ENCODE results near the gene PTGIS. TPM values are rescaled to one million over a fixed set of nuclear protein-coding genes. Genes with fewer than 3 reads are reported as not detected.

PTGIS gene
- total RNA-seq, 1 donor from 2014 or later, result not detected

DNA sequence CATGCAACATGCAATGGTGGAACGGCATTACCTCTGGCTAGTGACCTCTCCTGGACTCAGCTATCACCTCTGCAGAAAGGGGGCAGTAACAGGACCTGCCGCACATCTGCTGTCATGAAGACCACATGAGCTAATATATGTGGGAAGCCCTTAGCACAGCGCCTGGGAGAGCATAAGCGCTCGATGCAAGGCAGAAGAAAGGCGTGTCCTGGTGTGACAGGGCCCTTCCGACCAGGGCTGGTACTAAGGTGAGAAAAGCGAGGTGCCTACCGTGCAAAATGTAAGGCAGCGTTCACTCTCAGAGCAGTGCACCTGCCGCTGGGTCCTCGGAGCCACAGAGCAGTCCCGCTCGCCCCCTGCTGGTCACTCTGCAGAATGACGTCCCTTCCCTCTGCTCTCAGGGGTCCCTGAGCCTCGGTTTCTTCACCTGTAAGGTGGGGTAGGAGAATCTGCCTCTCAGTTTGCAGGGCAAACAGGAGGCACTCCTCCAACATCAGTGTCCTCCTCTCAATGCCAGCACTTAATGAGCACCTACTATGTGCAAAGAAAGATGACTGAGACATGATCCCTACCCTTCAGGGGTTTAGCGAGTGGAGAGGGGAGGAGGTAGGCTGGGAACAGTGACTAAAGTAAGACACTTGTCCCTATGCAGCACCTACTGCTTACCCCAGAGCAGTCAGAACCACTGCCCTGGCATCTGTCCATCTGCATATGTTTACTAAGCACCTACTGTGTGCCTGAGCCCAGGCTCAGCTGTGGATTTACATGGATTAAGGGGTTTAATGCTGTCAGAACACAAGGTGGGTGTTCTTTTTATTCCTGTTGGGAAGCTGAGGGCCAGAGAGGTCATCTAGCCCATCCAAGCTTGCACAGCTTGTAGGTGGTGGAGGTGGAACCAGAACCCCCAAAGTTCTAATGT, 41.1 kb upstream of the PTGIS start:
- POLR2A ChIA-PET, result interaction anchor here (1.3 kb wide), 1 partner anchor 237 kb away, joined by 3 read pairs; no protein-coding TSS in a partner anchor
- intact Hi-C loops (cut with micrococcal nuclease), result loop anchor here (1.0 kb wide), 2 partner anchors 68 to 275 kb away; no protein-coding TSS in a partner anchor
- DNase-seq (peak; percentile 63), ATAC-seq (ENCODE audit: low read depth) (peak; percentile 80)
- H3K36me3 Mint-ChIP-seq (ENCODE audit: low read depth), result no peaks in the 10 kb centered on the region
- TF ChIP-seq, protein P1, sequence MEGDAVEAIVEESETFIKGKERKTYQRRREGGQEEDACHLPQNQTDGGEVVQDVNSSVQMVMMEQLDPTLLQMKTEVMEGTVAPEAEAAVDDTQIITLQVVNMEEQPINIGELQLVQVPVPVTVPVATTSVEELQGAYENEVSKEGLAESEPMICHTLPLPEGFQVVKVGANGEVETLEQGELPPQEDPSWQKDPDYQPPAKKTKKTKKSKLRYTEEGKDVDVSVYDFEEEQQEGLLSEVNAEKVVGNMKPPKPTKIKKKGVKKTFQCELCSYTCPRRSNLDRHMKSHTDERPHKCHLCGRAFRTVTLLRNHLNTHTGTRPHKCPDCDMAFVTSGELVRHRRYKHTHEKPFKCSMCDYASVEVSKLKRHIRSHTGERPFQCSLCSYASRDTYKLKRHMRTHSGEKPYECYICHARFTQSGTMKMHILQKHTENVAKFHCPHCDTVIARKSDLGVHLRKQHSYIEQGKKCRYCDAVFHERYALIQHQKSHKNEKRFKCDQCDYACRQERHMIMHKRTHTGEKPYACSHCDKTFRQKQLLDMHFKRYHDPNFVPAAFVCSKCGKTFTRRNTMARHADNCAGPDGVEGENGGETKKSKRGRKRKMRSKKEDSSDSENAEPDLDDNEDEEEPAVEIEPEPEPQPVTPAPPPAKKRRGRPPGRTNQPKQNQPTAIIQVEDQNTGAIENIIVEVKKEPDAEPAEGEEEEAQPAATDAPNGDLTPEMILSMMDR (IDR thresholded peaks at IDR 0.05), result peak; percentile 78
- peak overlapping the region; percentile 46 for H3K27ac Mint-ChIP-seq
- peak overlapping the region; percentile 7 for H3K4me3 Mint-ChIP-seq
- H3K27me3 Mint-ChIP-seq, result peaks cover 17% of the 10 kb centered on the region
- H3K4me1 Mint-ChIP-seq, result peaks cover 19% of the 10 kb centered on the region
- CTCF ChIA-PET, result interaction anchor here (0.6 to 5.9 kb wide), 27 partner anchors 12 to 284 kb away, joined by 3 to 85 read pairs (median 5); partner anchors contain the start of gene B4GALT5
- H3K9me3 Mint-ChIP-seq, result no peaks in the 10 kb centered on the region

DNA sequence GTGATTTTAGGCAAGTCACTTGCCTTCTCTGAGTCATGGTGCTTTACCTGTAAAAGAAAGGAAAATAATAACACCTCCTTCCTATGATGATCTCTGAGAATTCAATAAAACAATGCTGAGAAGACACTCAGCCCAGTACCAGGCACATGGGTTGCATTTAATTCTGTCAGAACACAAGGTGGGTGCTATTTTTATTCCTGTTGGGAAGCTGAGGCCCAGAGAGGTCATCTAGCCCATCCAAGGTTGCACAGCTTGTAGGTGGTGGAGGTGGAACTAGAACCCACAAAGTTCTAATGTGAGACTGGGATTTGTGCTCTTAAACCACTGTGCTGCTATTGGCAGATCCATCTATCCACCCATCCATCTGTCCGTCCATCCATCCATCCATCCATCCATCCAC, 39.6 kb upstream of the PTGIS start:
- ChIA-PET POLR2A (interaction anchor here (0.5 kb wide), 1 partner anchor 332 kb away, joined by 4 read pairs; no protein-coding TSS in a partner anchor), CTCF (interaction anchor here (1.0 to 5.9 kb wide), 5 partner anchors 10 to 253 kb away, joined by 3 to 85 read pairs (median 3); no protein-coding TSS in a partner anchor)

DNA sequence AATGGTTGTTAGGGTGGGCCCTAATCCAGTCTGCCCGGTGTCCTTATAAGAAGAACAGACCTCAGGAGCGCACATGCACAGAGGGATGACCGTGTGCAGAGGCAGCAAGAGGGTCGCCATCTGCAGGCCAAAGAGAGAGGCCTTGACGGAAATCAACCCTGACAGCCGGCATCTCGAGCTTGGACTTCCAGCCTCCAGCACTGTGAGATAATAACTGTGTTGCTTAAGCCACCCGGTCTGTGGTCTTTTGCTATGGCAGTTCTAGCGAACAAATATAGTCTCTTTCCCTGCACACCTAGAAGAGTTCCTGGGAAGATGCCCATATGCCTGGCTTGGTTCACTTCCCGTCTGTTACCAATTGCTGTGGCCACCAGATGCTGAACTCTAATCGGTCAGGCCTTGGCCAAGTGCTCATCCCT, 35.3 kb upstream of the PTGIS start:
- ATAC-seq (ENCODE audit: low read depth) (no peak), DNase-seq (no peak)
- Mint-ChIP-seq H3K27me3 (peaks cover 9% of the 10 kb centered on the region), H3K9me3 (no peaks in the 10 kb centered on the region), H3K36me3 (ENCODE audit: low read depth) (no peaks in the 10 kb centered on the region), H3K4me3 (no peak overlapping the region), H3K4me1 (peaks cover 1% of the 10 kb centered on the region), H3K27ac (no peak overlapping the region)
- intact Hi-C loops (cut with micrococcal nuclease), result no loop called here
- POLR2A ChIA-PET, result no interaction called here
- TF ChIP-seq, protein P1 (IDR thresholded peaks at IDR 0.05), result no peak
- CTCF ChIA-PET, result interaction anchor here (1.2 kb wide), 1 partner anchor 61 kb away, joined by 4 read pairs; no protein-coding TSS in a partner anchor

More for the DNA sequence above, 39.6 kb upstream of the PTGIS start:
- Mint-ChIP-seq H3K36me3 (ENCODE audit: low read depth) (no peaks in the 10 kb centered on the region), H3K27me3 (peaks cover 17% of the 10 kb centered on the region), H3K27ac (no peak overlapping the region), H3K4me1 (peaks cover 19% of the 10 kb centered on the region), H3K4me3 (no peak overlapping the region), H3K9me3 (no peaks in the 10 kb centered on the region)
- TF ChIP-seq, protein P1 (IDR thresholded peaks at IDR 0.05), result no peak
- intact Hi-C loops (cut with micrococcal nuclease), result no loop called here
- DNase-seq, result no peak
- no peak for ATAC-seq (ENCODE audit: low read depth)

DNA sequence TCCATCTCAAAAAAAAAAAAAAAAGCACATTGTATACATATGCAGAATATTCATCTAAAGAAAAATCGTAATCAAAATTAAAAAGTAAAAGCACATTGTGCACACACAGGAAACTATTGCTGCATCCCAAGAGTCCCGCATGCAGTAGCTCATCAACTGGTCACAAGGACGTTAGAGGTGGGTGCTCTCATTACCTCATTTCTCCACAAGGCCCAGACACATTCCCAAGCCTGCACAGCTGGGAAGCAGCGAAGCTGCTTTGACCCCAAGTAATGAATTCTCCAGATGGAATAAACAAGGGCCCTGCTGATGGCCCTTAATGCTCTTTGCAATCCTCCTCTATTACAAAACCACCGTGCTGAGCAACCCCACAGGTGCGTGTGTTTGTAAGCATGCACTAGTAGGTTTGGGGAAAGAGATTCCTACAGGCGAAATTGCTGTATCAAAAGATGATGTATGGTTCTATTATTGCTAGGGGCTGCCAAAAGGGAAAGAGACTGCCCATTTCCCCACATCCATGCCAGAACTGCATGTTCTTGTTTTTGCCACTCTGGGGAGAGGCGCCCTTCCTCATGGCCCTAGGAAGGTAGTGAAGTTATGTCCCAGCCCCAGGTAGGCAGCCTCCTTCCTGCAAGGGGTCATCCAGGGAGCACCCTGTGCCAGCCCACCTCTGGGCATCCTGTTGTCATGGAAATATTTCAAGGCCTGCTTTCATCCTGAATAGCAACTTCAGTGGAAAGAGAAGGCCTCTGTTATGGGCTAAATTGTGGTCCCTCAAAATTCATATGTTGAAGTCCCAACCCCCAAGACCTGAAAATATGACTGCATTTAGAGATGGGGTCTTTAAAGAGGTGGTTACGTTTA, 34.6 kb upstream of the PTGIS start:
- ChIA-PET POLR2A (no interaction called here), CTCF (interaction anchor here (1.2 kb wide), 1 partner anchor 61 kb away, joined by 4 read pairs; no protein-coding TSS in a partner anchor)
- Mint-ChIP-seq H3K27me3 (peaks cover 6% of the 10 kb centered on the region), H3K9me3 (no peaks in the 10 kb centered on the region), H3K4me1 (no peaks in the 10 kb centered on the region), H3K27ac (no peak overlapping the region), H3K4me3 (no peak overlapping the region), H3K36me3 (ENCODE audit: low read depth) (no peaks in the 10 kb centered on the region)
- ATAC-seq (ENCODE audit: low read depth), result no peak
- TF ChIP-seq, protein P1 (IDR thresholded peaks at IDR 0.05), result no peak
- intact Hi-C loops (cut with micrococcal nuclease), result no loop called here
- DNase-seq, result no peak
